HG03558 (cell line): Measurements from ENCODE around the gene CARMIL3.
"Not testable (repeated sequence)": the region's sequence is repeated elsewhere in the genome, so short reads cannot be mapped to it uniquely, and the experiment has no call there.

Experiments used
- ATAC-seq: cut with Tn5 transposase; IDR thresholded peaks from one replicate; pipeline ENCODE4 v1.9.1; 2021; ENCODE audit warnings: moderate number of reproducible peaks; ENCODE audit not compliant: unreplicated experiment; ENCODE audit errors: extremely low read depth

CARMIL3 gene

DNA sequence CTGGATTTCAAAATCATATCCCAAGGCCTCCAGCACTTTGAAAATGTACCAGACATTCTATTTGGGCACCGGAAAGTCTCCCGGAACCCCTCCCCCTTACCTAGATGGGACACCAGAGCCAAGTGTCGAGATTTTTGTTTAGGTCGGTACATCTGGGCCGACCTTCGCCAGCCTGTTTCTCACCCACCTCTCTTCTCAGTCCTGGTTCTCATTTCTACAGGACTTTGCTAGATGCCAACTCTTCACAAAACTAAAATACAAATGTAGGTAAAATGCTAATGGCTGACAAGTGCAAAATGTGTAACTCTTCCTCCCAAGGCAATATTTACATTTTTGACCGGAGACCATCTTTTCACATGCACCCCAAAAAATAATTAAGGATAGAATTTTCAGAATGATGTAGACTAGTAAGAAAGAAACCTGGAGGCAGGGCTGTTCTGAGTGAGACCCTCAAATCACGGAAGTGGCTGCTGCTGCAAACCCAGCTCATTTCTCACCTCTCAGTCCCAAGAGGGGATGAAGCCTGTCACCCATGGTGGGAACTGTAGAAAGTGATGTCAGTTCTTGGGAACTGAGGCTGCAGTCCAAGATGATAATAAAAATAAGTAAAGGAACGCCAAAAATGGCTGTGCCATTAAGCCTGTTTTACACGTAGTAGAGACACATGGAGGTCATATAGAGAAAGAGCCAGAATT lies 14.7 kb upstream of the CARMIL3 start:
- ATAC-seq = not testable (repeated sequence)

GRCh38 chr14:24037658-24038037 lies 14.2 kb upstream of the CARMIL3 start:
- ATAC-seq = no peak

- ATAC-seq = no peak
Measured at GRCh38 chr14:24038686-24039085, 13.1 kb upstream of the CARMIL3 start.

DNA sequence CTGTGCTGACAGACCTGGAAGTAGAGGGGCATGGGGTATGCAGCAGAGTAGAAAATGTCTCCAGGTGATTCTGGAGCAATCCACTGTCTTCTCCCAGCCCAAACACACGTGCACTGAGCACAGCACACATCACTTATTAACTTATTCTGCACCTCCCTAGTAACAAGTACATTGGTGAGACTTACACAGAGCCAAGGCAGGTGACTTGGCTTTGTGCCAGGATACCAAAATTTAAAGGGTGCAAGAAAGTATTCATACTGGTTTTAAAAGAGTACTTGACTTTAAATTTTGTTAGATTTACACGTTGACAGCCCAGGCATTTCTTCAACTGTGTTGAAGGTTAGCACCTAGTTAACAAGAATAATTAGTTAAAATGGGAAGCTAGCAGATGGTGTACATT lies 11.1 kb upstream of the CARMIL3 start:
- ATAC-seq = no peak

- ATAC-seq = no peak
Measured at GRCh38 chr14:24042746-24043145, 9.1 kb upstream of the CARMIL3 start.

GRCh38 chr14:24049002-24049401 lies 2.8 kb upstream of the CARMIL3 start:
- ATAC-seq = not testable (repeated sequence)

DNA sequence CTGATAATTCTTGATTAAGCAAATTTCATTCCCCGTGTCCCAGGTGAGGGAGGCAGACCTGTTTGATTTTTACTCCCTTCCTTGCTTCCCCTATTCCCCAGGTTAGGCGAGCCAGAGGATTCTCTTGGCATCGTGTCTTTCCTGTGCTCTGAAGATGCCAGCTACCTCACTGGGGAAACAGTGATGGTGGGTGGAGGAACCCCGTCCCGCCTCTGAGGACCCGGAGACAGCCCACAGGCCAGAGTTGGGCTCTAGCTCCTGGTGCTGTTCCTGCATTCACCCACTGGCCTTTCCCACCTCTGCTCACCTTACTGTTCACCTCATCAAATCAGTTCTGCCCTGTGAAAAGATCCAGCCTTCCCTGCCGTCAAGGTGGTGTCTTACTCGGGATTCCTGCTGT lies 1.1 kb upstream of the CARMIL3 start:
- ATAC-seq = not testable (repeated sequence)

- no peak for ATAC-seq
Measured at GRCh38 chr14:24051176-24051788, 527 bp upstream of the CARMIL3 start.

- ATAC-seq = no peak
Measured at GRCh38 chr14:24052656-24053547, 1.1 kb downstream of the CARMIL3 start.

GRCh38 chr14:24053548-24054323 lies 1.9 kb downstream of the CARMIL3 start:
- ATAC-seq = no peak

- no peak for ATAC-seq
Measured at GRCh38 chr14:24054324-24054641, 2.5 kb downstream of the CARMIL3 start.

DNA sequence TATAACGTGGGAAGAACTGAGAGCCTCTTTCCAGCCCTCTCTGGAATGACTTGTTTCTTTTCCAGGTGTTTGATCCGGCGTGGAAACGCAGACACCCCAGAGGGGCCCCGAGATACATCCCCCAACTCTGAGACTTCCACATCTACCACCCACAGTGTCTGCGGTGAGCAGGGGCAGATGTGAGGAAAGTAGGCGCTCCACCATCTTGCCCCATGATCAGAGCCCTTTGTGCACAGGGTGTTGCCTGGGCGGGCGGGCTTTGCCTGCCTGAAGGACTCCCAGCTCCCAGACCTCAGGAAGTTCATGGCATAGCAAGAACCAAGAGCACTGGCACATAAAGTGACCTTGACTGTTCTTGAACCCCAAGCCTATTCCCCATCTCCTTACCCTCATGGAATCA lies 2.8 kb downstream of the CARMIL3 start:
- no peak for ATAC-seq

DNA sequence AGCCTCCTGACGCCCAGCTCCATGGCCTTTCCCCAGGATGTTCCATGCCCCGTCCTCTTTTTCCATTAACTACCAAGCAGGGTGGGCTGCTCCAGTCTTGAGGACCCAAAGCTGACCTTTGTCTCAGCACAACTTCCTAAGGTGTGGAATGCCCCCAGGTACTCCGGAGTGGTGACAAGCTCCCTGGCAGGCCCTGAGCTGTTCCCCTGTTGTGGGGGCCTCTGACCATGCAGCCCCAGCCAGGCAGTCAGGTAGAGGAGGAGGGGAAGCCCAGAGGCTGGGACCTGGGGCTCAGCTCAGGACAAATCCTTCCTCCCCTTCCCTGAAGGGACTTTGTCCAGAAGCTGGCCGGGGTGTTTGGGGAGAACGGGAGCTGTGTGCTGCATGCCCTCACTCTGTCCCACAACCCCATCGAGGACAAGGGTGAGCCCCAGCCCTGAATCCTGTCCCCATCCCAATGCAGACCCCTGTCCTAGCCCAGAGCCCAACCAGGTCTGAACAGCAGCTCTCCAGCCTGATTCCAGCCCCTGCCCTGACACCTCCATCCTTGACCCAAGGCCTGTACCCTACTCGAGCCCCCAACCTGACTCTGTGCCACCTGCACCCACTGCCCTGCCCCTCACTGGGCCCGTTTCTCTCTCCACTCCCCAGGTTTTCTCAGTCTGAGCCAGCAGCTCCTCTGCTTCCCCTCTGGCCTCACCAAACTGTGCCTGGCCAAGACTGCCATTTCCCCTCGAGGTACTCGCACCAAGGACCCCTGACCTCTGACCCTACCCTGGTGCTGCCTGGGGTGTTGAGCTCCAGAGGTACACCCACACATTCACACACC lies 4.4 kb downstream of the CARMIL3 start:
- ATAC-seq = no peak

- ATAC-seq = no peak
Measured at GRCh38 chr14:24056800-24057184, 5.0 kb downstream of the CARMIL3 start.

DNA sequence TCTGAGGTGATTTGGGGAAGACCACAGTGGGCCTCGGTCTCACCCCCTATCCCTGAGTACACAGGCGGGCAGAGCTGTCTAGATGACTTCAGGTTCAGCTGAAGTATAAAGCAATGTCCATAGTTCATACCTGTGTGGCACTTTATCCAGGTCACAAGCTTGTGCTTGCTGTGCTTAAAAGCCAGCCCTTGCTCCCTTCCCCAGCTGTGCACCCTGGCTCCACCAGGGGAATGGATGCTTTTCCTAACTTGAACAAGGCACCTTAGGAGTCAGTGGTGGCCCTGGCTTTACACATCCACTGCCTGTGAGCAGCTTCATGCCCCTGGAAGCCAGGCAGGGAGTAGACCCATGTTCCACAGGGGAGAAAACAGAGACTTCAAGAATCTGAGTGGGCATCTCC lies 5.5 kb downstream of the CARMIL3 start:
- no peak for ATAC-seq

DNA sequence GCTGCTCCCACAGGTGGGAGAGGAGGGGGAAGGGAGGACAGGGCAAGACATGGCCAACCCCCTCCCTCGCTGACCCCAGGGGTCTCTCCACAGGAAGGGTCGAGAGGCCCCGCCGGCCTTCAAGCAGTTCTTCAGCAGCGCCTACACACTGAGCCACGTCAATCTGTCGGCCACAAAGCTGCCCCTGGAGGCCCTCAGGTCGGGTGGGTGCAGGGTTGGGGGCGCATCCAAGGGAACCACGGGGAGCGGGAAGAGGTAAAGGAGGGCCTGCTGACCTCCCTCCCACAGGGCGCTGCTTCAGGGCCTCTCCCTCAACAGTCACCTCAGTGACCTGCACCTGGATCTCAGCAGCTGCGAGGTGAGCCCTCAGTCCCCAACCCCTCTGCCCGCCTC lies 6.1 kb downstream of the CARMIL3 start:
- no peak for ATAC-seq

GRCh38 chr14:24058260-24058950 lies 6.6 kb downstream of the CARMIL3 start:
- ATAC-seq = no peak

DNA sequence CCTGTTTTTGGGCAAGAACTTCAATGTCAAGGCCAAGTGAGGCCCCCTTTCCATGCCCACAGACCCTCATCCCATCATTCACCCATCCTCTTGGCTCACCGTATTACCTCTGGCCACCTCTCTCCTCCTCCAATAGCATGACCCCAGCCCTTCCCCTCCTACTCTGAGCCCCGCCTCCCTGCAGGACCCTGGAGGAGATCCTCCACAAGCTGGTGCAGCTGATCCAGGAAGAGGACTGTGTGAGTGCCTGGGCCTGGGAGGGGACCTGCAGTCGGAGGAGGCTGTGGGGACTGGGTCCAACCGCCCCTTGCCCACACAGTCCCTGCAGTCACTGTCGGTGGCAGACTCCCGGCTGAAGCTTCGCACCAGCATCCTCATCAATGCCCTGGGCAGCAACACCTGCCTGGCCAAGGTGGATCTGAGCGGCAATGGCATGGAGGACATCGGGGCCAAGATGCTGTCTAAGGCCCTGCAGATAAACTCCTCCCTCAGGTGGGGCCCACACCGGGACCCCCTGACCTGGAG lies 7.2 kb downstream of the CARMIL3 start:
- ATAC-seq = no peak

GRCh38 chr14:24059841-24060388 lies 8.1 kb downstream of the CARMIL3 start:
- no peak for ATAC-seq
